Stimulated activated naive CD8-positive, alpha-beta T cell treated with anti-CD3 and anti-CD28 coated beads, Interleukin-15, Interleukin-2, amounts not matched to agents 100 U/mL and 50 U/mL, for 24 hours (primary cell): ENCODE measurements around the gene GPRIN2.
"Not testable (repeated sequence)": the region's sequence is repeated elsewhere in the genome, so short reads cannot be mapped to it uniquely, and the experiment has no call there.

Experiments used
- ATAC-seq: fragments of 150-1000 bp; cut with Tn5 transposase; one replicate; pipeline ENCODE4 v1.10.0; 2021
- DNase-seq: peaks from one replicate; pipeline ENCODE4 v3.0.0; 2021

The GPRIN2 gene

DNA sequence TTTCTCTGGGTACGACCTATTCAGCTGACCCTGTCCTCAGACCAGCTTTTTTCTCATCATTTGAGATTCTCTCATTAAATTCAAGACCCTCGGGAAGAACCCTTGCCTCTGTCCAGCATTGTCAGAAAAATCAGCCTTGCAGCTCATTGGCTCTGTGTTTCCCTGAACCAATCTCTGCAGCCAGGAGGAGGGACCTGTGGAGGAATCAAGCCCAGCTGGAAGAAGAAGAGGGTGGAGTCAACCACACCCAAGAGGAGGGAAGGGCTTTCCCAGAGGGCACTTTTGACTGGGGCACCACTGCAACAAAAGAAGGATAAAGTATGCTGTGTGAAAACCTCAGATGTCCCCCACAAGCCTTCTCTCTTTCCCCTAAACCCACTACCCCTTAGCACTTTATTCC, 14.2 kb upstream of the GPRIN2 start:
- not testable (repeated sequence) for DNase-seq, ATAC-seq

DNA sequence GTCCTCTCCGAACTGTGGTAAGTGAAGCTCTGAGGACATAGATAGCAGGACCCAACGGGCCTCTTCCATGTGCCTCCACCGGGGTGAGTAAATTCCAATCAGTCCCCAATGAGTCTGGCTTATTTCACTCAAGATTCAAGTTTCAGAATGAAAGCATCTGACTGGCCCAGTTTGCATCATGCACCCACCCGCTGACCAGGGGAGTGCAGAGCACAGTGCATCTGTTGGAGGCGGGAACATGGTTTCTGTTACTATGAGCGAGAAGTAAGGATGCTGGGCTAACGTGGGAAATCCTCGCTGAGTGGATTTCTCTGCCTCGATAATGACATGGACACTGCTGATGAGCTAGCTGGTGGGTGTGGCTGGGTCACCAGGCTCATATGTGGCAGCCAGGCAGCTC, 10.7 kb upstream of the GPRIN2 start:
- DNase-seq, ATAC-seq: not testable (repeated sequence)

DNA sequence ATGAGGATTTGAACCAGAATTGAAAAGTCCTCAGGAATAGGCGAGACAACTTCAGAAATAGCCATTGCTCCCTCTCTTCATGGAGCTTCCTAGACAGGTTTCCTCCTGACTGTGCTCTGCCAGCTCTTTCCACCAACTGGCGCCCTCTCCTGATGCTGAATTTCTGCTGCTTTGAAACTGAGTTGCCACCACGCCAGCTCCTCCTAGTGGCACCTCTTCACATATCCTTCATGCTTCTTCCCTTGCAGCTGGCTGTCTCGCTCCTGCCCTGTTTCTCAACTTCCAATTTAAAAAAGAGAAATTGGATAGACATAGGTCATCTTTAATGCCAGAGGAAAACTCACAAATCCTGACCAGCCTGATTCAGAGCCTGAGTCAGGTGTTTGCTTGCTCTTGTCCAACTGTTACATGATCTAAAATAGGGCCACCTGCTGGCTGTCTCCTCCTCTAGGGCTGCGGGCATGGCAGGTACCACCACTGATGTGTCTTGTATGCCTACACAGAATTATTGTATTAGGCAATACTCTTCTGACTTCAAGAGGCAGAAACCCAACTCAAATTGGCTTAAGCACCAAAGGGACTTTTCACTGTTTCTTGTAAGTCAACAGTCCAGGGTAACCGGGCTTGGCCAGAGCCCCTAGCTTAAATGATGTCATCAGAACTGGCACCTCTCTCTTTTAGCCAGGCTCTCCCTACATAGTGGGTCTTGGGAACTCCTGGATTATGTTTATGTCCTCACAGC, 9.3 kb upstream of the GPRIN2 start:
- peak; percentile 63 for DNase-seq
- ATAC-seq: peak; percentile 63

DNA sequence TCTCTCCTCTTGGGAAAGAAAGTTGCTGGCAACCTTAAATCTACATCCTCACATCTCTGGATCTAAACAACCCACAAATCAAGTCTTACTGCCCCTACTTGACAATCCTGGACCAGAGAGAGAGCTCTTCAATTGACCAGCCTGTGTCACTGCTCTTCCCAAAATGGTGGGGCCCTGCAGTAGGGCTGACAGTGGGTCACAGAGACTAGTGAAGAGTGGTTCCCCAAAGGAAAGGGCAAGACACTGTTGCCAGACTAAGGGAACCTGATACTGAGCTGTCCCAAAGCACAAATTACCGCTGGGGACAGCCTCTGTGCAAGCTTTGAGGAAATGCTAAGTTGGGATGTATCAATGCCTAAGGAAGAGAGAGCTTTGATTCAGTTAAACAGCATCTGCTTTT, 4.5 kb upstream of the GPRIN2 start:
- DNase-seq (peak; percentile 2), ATAC-seq (no peak)

DNA sequence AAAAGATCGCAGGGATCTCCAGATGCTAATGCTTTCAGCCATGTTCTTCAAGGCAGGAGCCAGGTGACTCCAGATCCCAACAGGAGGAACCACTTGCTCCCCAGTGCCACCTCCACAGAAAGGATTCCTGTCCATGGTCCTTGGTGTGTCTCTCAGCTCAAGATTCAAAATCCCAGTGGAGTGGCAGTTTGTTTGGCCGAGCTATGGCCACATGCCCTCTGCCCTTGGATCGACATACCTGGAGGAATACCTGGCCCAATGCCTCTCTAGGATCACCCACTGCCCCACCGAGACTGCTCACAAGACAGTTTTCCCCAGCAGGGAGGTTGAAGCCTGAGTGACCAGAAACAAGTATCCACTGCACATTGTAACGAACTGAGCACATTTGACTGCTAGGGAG, 3.9 kb upstream of the GPRIN2 start:
- peak; percentile 4 for DNase-seq

DNA sequence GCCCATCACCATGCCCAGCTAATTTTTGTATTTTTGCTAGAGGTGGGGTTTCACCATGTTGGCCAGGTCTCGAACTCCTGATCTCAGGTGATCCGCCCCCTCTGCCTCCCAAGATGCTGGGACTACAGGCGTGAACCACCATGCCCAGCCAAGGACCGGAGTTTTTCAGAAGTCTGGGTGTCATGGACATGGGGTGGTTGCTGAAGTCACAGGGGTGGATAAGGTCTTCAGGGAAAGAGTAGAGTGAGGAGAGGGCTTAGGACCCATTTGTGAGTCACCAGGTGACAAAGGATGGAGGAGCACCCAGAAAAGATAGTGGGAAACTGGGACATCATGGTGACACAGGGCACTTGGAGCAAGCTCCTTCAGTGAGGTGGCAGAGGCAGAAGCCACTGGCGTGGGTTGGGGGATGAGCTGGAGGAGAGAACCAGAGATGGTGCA, 2.8 kb upstream of the GPRIN2 start:
- ATAC-seq: no peak
- peak; percentile 2 for DNase-seq

More for the DNA sequence above, 3.9 kb upstream of the GPRIN2 start:
- no peak for ATAC-seq

DNA sequence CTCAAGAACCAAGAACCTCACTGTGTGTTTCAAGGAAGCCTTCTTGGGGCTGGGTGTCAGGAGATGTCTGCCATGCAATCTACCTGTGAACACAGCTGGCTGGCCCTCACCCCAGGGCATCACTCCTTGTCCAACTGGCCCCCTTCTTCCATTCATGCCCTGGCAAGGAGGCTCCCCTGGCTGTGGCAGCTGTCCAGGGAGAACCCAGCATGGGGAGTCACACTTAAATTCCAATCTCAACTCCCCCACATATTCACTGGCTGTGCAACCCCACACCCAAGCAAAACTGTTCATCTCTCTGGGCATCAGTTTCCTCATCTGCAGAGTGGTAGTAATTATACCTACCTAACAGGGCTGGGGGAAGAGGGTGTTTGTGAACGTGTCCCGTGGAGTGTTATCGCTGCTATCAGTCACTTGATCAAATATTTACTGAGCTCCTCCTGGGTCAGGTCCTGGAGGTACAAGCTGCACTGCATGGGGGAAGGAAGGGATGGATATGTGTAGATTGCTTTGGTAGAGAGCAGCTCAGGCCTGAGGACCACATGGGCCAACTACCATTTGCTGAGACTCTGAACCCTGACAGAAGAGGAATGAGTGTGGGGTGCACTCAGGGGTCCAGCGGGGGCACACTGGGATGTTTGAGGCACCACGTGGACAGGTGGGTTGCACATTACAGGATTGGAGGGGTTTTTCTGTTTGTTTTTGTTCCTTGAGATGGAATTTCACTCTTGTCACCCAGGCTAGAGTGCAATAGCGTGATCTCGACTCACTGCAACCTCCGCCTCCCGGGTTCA, 2.1 kb upstream of the GPRIN2 start:
- DNase-seq (peak; percentile 5), ATAC-seq (no peak)

DNA sequence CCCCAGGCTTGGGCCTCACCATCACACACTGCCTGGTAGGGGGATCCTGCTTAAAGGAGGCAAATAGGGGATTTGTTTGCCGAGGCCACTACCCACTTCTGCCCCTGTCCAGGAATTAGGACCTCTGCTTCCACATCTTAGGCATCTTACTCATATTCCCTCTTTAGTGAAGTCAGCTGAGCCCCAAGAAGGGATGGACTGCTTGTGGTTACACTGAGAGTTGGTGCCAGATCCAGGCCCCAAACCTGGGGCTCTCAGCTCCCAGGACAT, 1.6 kb upstream of the GPRIN2 start:
- ATAC-seq: no peak
- DNase-seq: no peak

DNA sequence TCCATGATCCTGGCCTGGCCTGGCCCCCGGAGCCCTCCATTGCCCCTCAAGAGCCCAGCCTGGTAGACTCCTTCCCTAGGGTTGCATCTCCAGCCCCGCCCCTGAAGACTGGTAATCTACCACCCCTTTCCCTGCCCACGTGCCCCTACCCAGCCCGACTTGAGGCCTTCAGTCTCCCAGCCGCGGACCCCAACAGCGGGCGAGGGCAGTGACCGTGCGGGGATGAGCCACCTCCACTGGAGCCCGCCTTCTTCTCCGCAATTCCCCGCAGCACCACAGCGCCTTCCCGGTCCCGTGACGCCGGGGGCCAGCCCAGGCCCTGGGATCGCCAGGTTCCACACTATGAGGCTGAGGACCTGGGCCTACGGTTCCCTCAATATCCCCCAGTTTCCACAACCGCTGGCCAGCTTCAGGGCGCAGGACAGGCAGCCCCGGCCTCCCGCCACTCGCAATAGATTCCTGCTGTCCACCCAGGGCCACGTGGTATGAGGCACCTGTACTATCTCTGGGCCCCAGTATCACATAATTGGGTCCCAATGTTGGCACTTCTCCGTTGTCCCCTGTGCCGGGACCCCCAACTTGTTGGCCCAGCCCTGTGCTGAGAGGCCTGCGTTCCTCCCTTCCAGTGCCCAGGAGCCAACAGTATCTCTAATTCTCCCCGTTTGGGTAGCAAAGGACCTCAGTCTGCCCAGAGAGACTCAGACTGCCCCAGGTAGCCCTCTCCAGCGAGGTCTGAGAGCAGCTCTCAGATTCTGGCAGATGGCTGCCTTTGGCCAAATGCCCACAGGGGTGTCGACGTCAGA, 1.1 kb upstream of the GPRIN2 start:
- ATAC-seq (no peak), DNase-seq (peak; percentile 6)

DNA sequence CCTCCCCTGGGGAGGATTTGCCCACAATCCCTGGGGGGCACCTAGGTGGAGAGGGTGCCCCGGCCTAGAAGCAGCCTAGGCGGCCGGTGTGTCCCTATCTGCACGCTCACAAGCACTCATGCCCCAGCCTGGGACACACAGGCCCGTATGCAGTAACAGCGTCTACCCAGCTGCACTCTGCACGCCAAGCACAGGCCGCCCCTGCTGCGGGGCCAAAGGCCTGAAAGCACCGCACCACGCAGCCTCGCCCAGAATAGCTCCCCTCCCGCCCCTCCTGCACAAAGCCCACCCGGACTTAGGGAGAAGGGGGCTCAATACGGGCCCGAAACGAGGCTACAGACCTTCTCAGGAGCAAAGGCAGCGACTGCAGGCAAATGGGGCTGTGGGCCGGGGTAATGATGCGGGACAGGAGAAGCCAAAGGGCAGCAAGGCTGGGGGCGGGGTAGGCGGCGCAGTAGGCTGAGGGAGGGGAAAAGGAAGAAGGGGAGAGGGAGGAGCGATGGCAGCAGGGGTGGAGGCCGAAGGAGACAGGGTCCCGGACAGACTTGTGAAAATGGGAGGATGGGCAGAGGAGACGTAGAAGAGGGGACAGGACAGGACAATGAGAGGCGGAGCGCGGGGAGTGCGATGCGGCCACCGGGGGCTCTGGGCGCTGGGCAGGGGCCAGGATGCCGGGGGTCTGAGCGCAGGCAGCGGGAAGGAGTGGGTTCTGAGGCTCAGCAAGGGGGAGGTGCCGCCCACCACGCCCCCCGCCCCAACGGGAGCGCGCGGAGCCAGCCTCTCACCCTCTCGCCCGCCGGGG, 544 bp downstream of the GPRIN2 start:
- no peak for ATAC-seq
- DNase-seq: peak; percentile 5

DNA sequence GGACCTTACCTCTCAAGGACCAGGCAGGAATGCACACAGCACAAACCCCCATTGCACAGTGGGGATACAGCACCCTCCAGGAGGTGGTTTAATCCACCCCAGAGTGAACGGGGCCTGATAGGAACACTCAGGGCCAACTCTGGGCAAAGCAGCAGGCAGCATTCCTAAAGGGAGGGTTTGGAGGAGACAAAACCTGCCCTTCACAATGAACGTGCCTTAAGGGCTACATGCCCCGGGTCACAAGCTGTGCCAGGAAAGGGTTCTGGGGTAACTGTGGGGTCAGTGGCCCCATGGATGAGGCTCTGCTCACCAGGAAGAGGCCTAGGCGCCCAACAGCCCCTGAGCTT, 1.1 kb downstream of the GPRIN2 start:
- ATAC-seq (no peak), DNase-seq (no peak)

DNA sequence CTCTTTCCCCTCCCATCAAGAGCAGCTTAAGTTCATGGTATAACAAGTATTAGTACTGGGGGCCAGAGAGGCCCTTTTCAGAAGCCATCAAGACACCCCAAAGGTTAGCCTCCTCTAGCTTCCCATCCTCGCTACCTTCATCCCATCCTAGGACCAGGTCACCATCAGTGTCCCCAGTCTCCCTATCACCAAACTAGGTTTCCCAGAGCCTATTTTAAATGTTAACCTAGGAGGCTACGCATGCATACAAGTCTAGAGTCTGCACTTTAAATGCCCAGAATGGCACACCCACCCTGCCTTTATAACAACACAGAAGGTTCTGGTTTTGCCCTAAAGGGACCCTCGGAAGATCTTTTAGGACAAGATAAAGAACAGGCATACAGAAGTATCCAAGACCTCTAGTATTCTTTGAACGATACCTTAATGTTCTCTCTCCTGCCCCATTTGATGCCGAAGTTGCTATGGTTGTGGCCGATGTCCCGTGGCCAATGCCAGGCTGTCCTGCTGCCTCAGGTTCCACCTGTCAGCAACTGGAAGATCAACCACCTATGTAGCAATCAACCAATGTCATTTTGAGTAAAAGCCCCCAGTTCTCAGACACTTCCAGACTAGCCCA, 2.2 kb downstream of the GPRIN2 start:
- ATAC-seq: no peak
- DNase-seq: no peak

DNA sequence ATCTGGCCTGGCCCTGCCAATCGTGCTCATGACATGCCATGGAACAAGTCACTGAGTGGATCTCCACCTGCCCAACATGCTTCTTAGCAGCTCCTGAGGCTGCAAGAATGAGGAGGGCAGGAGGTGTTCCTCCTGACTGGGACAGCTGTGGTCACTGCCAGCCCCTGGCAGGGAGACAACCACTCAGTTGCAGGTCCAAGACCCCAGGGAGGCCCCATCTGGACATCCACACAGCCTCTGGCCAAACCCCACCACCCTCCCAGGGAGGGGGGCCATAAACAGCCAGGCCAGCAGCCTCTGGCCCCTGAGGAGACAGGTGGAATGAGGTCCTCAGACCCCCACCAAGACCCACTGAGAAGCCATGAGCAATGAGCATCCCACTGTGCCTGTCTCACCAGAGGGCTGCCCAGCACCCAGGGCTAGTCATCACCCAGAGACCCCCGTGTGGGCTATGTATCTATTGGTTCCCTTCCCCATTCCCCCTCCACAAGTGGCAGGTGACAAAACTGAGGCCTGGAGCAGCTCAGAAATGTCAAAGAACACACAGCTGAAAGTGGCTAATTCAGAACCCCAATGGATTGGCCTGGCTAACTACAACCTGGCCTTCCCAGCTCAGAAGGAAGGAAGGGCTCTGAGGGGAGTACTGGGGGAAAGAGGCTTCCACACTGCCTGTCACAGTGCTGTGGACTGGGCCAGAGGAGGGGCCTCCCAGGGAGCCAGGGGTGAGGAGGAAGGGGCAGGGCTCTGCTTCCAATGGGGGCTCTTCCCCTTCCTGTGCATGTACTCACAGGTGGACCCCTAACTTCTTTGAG, 3.0 kb downstream of the GPRIN2 start:
- DNase-seq (no peak), ATAC-seq (no peak)

DNA sequence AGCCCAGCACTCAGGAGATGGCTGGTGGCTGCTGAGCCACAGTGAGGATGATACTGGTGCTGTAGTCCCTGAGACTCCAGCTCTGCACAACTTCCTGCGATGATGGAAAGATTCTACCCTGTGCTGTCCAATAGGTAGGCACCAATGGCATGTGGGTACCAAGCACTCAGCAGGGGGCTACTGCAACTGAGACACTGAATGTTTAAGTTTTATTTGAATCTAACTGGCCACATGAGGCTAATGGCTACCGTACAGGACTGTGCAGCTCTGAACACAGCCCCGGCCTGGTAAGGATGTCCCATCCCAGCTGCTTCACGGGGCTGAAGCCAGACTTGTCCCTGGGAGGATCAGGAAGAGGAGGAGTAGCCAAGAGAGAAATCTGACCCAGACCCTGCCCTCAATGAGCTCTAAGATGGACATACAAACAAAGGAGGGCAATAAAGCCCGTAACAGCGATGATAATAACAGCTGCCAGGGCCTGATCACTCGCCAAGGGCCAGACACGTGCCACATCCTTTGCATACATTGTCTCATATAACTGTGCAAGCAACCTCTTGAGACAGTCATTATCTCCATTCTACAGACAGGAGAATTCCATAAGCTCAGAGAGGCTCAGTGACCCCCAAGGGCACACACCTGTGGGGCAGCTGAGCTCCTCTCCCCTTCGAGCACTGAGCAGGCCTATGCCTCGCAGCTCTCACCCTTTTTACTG, 3.8 kb downstream of the GPRIN2 start:
- no peak for DNase-seq
- no peak for ATAC-seq

DNA sequence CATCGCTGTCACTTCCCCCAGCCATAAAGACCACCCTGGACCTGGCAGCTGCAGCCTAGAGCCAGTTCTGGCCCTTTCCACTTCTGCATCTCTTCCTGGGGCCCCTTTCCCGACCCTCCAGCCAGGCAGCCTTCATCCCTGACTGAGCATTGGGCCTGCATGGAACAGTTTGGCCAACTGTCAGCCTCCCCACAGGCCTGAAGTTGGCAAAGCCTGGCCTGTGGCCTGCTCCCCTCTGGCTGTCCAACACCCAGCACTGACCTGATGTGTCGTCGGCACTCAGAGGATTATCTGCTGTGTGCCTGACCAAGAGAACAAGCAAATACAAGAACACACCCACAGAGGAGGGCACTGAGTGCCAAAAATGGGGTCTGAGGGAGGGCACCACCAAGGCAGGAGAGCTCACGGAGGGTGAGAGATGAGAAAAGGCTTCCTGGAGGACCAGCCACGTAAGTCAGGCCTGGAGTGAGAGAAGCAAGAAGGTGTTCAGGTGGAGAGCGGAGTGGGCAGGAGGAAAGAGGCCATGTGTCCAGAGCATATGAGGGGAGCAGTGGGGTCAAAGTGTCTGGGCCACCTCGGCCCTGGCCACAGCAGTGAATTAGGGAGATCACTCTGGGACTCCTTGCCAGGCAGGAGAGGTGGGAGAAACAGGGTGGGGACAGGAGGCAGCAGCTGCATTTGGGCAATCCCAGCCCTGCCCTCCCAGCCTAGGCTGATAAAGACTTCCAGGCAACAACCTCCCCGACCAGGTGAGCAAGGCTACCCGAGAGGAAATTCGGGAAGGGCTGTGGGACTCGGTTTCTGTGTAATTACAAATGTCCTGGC, 4.5 kb downstream of the GPRIN2 start:
- no peak for DNase-seq
- no peak for ATAC-seq

DNA sequence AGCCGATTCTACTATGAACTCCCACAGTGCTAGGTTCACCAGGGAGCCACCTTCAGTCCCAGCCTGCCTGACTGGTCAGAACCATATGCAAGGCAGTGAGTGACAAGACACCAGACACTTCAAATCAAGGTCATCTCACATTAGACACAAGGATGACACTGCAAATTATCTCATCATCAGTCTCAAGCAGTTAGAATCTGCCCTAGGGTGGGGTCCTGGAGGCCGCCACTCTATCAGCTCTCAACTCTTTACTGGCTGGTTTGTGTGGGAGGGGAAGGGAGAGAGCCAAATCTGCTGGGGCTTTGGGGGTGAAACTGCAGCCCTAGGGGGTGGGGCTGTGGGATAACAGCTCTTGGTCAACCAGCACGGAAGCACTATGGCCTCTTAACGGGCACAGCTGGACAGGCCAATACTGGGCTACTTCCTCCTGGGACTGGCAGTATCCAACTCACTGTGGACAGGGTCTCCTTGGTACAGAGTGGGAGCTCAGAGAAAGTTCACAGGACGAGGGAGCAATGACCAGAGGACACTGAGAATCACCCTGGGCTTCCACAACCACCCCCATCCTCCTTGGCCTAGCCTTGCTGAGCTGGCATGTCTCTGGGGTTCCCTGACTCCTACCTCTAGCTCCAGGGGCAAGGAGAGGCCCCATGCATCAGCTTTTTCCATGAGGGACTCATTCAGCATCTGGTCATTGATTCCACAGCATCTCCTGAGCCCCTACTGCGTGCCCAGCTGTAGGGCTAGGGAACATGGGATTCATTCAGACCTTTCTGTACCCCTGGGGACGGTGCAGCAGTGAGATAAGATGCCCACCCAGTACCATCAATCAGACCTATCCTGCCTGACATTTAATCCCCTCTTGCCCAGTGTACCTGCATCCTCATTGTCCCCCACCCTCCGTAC, 5.4 kb downstream of the GPRIN2 start:
- DNase-seq (no peak), ATAC-seq (no peak)

DNA sequence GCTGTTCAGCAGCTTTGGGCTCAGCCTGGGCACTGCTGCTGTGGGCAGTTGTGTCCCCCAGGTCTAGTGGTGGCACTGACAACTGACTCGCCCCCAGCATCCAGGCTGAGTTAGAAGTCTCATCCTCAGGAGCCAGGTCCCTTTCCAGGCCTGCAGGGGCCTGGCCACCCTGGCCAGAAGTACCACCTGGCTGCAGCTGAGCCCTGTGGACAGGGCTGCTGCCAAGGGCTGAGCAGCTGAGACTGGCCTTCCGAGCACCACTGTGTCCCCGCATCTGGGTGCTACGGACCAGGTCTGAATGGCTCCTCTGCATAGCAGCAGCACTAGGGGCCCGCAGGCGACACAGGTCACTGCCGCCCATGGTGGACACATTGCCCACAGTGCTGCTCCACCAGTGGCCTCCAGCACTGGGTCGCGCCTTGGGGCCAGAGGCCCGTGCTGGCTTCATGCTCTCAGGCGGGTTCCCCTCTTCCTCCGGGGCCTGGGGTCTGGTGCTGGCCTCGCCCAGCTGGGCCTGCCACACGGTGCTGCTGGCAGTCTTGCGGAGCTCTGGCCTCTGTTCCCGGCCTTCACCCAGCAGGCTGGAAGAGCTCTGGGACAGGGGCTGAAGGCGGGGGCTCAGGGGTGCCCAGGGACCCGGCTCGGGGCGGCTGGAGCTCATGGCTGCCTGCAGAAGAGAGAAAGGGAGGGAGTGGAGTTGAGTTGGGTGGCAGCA, 6.2 kb downstream of the GPRIN2 start:
- DNase-seq (no peak), ATAC-seq (no peak)
